Upper lobe of right lung (tissue), 1 donor: ENCODE results near the gene UTP15. TPM values are rescaled to one million over a fixed set of nuclear protein-coding genes. Genes with fewer than 3 reads are reported as not detected.

Experiments
- ATAC-seq: fragments of 200-7000 bp; cut with Tn5 transposase; one replicate; pipeline ENCODE4 v1.9.1; 2020; ENCODE audit warnings: mild to moderate bottlenecking, moderate library complexity
- DNase-seq: peaks from one replicate; pipeline ENCODE4 v3.0.0-alpha.2; 2020
- H3K27ac ChIP-seq: fragments of 200-600 bp; one replicate; pipeline ENCODE4 v1.8.0; 2022
- H3K27me3 ChIP-seq: fragments of 200-600 bp; one replicate; pipeline ENCODE4 v1.8.0; 2022; ENCODE audit warnings: mild to moderate bottlenecking
- H3K36me3 ChIP-seq: fragments of 200-600 bp; one replicate; pipeline ENCODE4 v1.8.0; 2022
- H3K4me1 ChIP-seq: fragments of 200-600 bp; one replicate; pipeline ENCODE4 v1.8.0; 2022
- H3K4me3 ChIP-seq: fragments of 200-600 bp; one replicate; pipeline ENCODE4 v1.8.0; 2022; ENCODE audit warnings: mild to moderate bottlenecking
- H3K9me3 ChIP-seq: fragments of 200-600 bp; one replicate; pipeline ENCODE4 v1.8.0; 2022
- intact Hi-C: fragments of 100-400 bp; cut with DNase I; formaldehyde crosslinking; loops from one replicate; pipeline ENCODE4 v1.11.0; 2022
- total RNA-seq: library from RNA; stranded (reverse); fragmentation: NEBNext Ultra II Directional; extraction: Animal tissue kit (Norgen Biotek cat#: 25700); gene quantifications from one replicate; pipeline ENCODE4 v1.2.1, GENCODE V29; 2021
- TF ChIP-seq, protein P1 (sequence below): fragments of 200-600 bp; IDR thresholded peaks from one replicate; pipeline ENCODE4 v1.8.0; 2022; ENCODE audit warnings: antibody characterized with exemption
- donor health status: DM: no; HTN: yes; CAD: no; lungs with severe emphysema.

Gene UTP15
- total RNA-seq, 1 donor from 2014 or later = 20.1 TPM

DNA sequence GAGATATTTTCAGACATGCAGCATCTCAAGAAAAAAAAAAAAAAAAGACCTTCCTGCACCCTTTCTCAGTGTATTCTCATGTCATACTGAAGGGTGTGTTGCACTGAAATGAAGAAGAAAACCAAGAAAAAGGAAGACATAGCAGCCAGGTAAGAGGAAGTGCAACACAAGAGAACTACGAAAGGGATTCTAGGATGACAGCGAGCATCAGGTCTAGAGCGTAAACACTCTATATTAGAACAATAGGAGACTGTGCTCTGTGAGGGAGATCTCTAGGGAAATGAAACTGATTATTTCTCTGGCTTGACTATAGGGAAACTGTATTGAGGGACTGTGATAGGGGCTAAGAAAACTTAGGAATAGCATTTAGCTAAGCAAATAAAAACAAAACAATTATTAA lies 37.3 kb upstream of the UTP15 start:
- no peaks in the 10 kb centered on the region for H3K9me3 ChIP-seq

DNA sequence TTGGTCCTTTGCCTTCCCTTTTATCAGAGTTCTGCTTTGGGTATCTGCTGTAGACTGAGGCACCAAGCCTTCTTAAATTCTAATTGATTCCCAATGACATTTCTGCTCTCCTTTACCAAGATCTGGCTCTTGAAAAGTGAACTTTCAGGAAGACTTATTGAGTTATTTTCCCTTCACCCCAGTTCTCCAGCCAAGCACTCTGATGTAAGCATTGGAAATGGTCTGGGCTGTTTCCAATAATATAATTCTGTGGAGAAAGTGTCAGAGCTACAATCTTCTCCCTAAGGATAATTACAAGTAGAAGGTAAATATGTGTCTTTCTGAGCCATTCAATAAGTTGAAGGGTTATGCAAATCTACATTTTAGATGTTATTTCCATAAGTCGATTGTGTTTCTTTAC lies 36.5 kb upstream of the UTP15 start:
- H3K4me3 ChIP-seq = no peak overlapping the region
- no peak for ATAC-seq
- TF ChIP-seq, protein P1, sequence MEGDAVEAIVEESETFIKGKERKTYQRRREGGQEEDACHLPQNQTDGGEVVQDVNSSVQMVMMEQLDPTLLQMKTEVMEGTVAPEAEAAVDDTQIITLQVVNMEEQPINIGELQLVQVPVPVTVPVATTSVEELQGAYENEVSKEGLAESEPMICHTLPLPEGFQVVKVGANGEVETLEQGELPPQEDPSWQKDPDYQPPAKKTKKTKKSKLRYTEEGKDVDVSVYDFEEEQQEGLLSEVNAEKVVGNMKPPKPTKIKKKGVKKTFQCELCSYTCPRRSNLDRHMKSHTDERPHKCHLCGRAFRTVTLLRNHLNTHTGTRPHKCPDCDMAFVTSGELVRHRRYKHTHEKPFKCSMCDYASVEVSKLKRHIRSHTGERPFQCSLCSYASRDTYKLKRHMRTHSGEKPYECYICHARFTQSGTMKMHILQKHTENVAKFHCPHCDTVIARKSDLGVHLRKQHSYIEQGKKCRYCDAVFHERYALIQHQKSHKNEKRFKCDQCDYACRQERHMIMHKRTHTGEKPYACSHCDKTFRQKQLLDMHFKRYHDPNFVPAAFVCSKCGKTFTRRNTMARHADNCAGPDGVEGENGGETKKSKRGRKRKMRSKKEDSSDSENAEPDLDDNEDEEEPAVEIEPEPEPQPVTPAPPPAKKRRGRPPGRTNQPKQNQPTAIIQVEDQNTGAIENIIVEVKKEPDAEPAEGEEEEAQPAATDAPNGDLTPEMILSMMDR = no peak
- no peaks in the 10 kb centered on the region for H3K9me3 ChIP-seq
- no peaks in the 10 kb centered on the region for H3K27me3 ChIP-seq
- H3K27ac ChIP-seq = no peak overlapping the region
- intact Hi-C loops = no loop called here
- no peak for DNase-seq
- H3K36me3 ChIP-seq = no peaks in the 10 kb centered on the region
- H3K4me1 ChIP-seq = no peaks in the 10 kb centered on the region

More for the DNA sequence above, 37.3 kb upstream of the UTP15 start:
- H3K27ac ChIP-seq = no peak overlapping the region
- no peaks in the 10 kb centered on the region for H3K36me3 ChIP-seq
- H3K4me3 ChIP-seq = no peak overlapping the region
- no peaks in the 10 kb centered on the region for H3K4me1 ChIP-seq
- no peak for ATAC-seq
- TF ChIP-seq, protein P1 = no peak
- no peak for DNase-seq
- intact Hi-C loops = no loop called here
- no peaks in the 10 kb centered on the region for H3K27me3 ChIP-seq

DNA sequence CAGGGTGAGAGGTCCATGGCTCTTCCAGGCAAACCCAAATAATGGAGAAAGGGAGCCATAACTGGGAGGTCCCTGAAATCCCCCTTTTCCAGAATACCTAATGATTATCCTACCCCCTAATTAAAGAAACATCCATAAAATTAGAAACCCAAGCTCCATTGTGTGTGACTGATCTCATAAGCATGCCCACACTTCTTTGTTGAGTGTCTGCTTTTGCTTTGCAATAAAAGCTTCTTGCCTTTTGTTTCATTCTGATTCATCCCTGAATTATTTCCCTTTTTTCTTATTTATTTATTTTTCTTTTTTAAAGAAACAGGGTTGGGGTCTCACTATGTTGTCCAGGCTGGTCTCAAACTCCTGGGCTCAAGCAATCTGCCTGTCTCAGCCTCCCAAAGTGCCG lies 34.2 kb upstream of the UTP15 start:
- Histone ChIP-seq H3K9me3 (no peaks in the 10 kb centered on the region), H3K27ac (no peak overlapping the region), H3K4me3 (no peak overlapping the region), H3K4me1 (no peaks in the 10 kb centered on the region), H3K36me3 (no peaks in the 10 kb centered on the region), H3K27me3 (no peaks in the 10 kb centered on the region)
- intact Hi-C loops = no loop called here
- no peak for DNase-seq
- TF ChIP-seq, protein P1 = no peak
- no peak for ATAC-seq

DNA sequence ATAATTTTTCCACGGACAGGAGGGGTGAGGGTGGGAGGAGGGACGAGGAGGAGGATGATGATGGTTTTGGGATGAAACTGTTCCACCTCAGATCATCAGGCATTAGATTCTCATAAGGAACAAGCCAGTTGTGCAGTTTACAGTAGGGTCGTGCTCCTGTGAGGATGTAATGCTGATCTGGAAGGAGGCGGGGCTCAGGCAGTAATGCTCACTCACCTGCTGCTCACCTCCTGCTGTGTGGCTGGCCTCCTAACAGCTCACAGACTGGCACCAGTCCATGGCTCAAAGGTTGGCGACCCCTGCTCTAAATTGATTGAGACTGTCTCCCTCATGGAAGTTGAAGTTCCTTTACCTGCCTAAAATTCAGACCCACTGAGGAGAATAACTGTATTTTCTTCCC lies 33.3 kb upstream of the UTP15 start:
- no peak for ATAC-seq
- intact Hi-C loops = no loop called here
- H3K9me3 ChIP-seq = no peaks in the 10 kb centered on the region

DNA sequence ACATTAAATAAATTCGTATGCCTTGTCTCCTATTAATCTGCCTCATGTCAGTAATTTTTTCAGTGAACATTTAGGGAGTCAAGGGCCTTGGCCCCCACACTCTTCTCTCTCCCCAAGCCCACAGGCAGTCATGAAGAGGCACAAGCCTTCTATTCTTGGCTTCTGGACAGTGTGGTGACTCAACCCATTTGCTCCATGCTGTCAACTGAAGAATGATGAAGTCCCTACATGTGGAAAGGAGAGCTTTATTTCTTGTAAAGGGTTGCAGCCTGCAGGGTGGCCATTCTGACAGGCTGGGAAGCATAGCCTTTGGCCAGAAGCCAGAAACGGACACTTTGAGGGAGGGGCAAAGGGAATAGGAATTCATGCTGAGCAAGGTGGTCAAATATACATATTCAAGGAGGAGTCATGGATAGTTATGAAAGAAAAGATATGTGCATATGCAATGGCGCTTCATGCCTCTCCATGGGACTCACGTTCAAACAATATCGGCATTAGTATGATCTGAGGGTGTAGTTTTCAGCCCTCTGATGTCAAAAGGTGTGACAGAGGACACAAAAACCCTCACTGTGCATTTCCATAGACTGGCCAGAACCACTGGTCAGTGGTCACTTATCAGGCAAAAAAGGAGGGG lies 31.4 kb upstream of the UTP15 start:
- Histone ChIP-seq H3K4me3 (no peak overlapping the region), H3K27me3 (no peaks in the 10 kb centered on the region), H3K9me3 (no peaks in the 10 kb centered on the region), H3K36me3 (no peaks in the 10 kb centered on the region), H3K27ac (no peak overlapping the region), H3K4me1 (no peaks in the 10 kb centered on the region)
- intact Hi-C loops = no loop called here
- TF ChIP-seq, protein P1 = no peak
- DNase-seq = no peak
- no peak for ATAC-seq

More for the DNA sequence above, 33.3 kb upstream of the UTP15 start:
- no peak overlapping the region for H3K4me3 ChIP-seq
- H3K4me1 ChIP-seq = no peaks in the 10 kb centered on the region
- no peak for DNase-seq
- H3K27ac ChIP-seq = no peak overlapping the region
- no peaks in the 10 kb centered on the region for H3K27me3 ChIP-seq
- H3K36me3 ChIP-seq = no peaks in the 10 kb centered on the region
- TF ChIP-seq, protein P1 = no peak

DNA sequence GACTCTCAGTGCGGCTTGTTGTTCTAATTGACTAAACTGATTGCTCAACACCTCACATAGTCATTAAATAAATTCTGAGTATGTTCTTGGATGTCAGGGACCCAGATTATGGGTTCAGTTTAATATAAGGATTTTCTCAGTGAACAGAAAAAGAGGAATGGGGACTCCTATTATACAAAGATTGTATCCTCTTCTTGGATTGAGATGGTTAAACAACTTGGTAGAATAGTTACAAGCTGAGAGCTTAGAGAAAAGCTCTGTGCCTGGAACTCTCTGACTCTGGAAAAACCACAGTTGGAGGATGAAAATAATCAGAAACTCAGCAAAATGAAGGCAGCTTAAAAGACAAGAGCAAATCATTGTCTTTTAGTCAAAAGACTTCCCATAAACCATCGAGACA lies 30.6 kb upstream of the UTP15 start:
- intact Hi-C loops = no loop called here
- no peak for DNase-seq

More for the DNA sequence above, 30.6 kb upstream of the UTP15 start:
- no peaks in the 10 kb centered on the region for H3K36me3 ChIP-seq
- H3K9me3 ChIP-seq = no peaks in the 10 kb centered on the region
- H3K4me3 ChIP-seq = no peak overlapping the region
- no peak for ATAC-seq
- H3K27me3 ChIP-seq = no peaks in the 10 kb centered on the region
- H3K4me1 ChIP-seq = no peaks in the 10 kb centered on the region
- TF ChIP-seq, protein P1 = no peak
- no peak overlapping the region for H3K27ac ChIP-seq
